GM13976 (cell line): ENCODE results near the gene SLC17A8.

ENCODE experiments used
- DNase-seq: peaks from one replicate; pipeline ENCODE4 v3.0.0; 2012; ENCODE audit warnings: low spot score
- CTCF ChIP-seq: IDR thresholded peaks from 2 replicates; pipeline ENCODE4 v1.5.1; 2012; ENCODE audit warnings: borderline replicate concordance, mild to moderate bottlenecking; ENCODE audit not compliant: insufficient read depth; ENCODE audit errors: extremely low read depth, missing control alignments, control extremely low read depth
- in situ Hi-C: fragments of 300-500 bp; cut with MboI; formaldehyde crosslinking; loops from one replicate; pipeline ENCODE4 v1.12.0; 2022; ENCODE audit warnings: low sequenced_read_pairs, mixed read lengths, inconsistent platforms; ENCODE audit not compliant: unreplicated experiment

Gene SLC17A8

GRCh38 chr12:100445081-100445481, 88.2 kb downstream of the SLC17A8 start:
- in situ Hi-C loops = no loop called here
- no peak for DNase-seq
- TF ChIP-seq CTCF = no peak

- no peak for DNase-seq
- no peak for TF ChIP-seq CTCF
- in situ Hi-C loops = no loop called here
These were observed 90.5 kb downstream of the SLC17A8 start for GRCh38 chr12:100447381-100447780.

- no peak for TF ChIP-seq CTCF
- no peak for DNase-seq
- in situ Hi-C loops = no loop called here
These were observed 91.8 kb downstream of the SLC17A8 start for GRCh38 chr12:100448656-100449055.

- no peak for DNase-seq
- no peak for TF ChIP-seq CTCF
- in situ Hi-C loops = no loop called here
These were observed 93.9 kb downstream of the SLC17A8 start for GRCh38 chr12:100450735-100451134.

GRCh38 chr12:100453951-100454350, 97.1 kb downstream of the SLC17A8 start:
- no peak for DNase-seq
- in situ Hi-C loops = no loop called here
- TF ChIP-seq CTCF = no peak

DNA sequence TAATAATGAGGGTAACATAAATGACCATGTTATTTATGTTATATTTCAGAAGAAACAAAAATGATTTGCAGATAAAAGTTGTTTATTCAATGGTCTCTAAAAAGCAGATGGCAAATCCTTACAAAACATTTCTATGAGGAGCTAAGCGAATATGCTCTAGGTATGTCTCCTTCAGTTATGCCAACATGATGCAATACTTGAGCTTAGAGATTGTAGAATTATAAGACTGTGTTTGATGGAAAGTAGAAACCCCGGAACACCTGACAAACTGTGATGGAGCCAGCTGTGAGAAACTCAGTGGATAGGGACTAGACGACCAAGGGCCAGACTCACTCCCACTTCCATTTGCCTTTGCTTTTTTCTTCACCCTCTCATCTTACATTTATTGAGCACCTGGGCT, 99.0 kb downstream of the SLC17A8 start:
- TF ChIP-seq CTCF = no peak
- DNase-seq = no peak

DNA sequence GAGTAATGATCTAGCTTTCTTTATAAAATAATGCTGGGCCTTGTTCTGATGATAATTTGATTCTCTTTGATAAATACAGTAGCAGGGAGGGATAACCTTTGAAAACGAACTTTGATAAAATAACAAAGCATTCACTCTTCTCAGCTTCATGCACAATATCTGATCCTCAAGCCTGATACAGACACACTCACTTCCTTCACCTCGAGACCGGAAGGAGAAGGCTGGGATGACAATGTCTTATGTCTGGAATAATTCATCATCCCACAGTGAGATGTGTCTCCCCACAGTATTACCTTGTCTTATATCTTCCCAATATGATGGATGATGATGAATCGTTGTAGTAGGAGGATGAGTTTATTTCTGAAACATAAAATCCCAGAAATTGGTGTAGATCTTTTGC, 101.3 kb downstream of the SLC17A8 start:
- TF ChIP-seq CTCF = no peak
- in situ Hi-C loops = no loop called here

More for the DNA sequence above, 99.0 kb downstream of the SLC17A8 start:
- in situ Hi-C loops = no loop called here

More for the DNA sequence above, 101.3 kb downstream of the SLC17A8 start:
- DNase-seq = no peak
